Measurements from ENCODE around the gene GPR21.

GPR21 gene

GRCh38 chr9:123034881-123035510 is 1.5 kb downstream of the GPR21 start:
- DNase-seq: no peak

GRCh38 chr9:123035791-123036190 is 2.3 kb downstream of the GPR21 start:
- no peak for DNase-seq

GRCh38 chr9:123036893-123037545 is 3.6 kb downstream of the GPR21 start:
- no peak for DNase-seq

- DNase-seq: no peak
Measured at GRCh38 chr9:123039617-123040219, 6.3 kb downstream of the GPR21 start.

GRCh38 chr9:123040801-123041200 is 7.3 kb downstream of the GPR21 start:
- no peak for DNase-seq

GRCh38 chr9:123041489-123041888 is 8.0 kb downstream of the GPR21 start:
- no peak for DNase-seq

- no peak for DNase-seq
Measured at GRCh38 chr9:123043081-123043939, 9.8 kb downstream of the GPR21 start.

- DNase-seq: no peak
Measured at GRCh38 chr9:123044586-123044985, 11.1 kb downstream of the GPR21 start.

- DNase-seq: no peak
Measured at GRCh38 chr9:123046406-123047195, 13.1 kb downstream of the GPR21 start.

GRCh38 chr9:123048748-123049147 is 15.3 kb downstream of the GPR21 start:
- no peak for DNase-seq

GRCh38 chr9:123049589-123050222 is 16.2 kb downstream of the GPR21 start:
- DNase-seq: no peak

GRCh38 chr9:123053046-123053445 is 19.6 kb downstream of the GPR21 start:
- no peak for DNase-seq

- DNase-seq: no peak
Measured at GRCh38 chr9:123053711-123054110, 20.2 kb downstream of the GPR21 start.

- DNase-seq: no peak
Measured at GRCh38 chr9:123058834-123059233, 25.4 kb downstream of the GPR21 start.

- DNase-seq: no peak
Measured at GRCh38 chr9:123059472-123060220, 26.2 kb downstream of the GPR21 start.

GRCh38 chr9:123061216-123061615 is 27.7 kb downstream of the GPR21 start:
- no peak for DNase-seq

GRCh38 chr9:123062351-123063176 is 29.1 kb downstream of the GPR21 start:
- DNase-seq: no peak

GRCh38 chr9:123063177-123063598 is 29.7 kb downstream of the GPR21 start:
- no peak for DNase-seq

- DNase-seq: no peak
Measured at GRCh38 chr9:123063896-123064295, 30.4 kb downstream of the GPR21 start.

GRCh38 chr9:123064716-123065115 is 31.2 kb downstream of the GPR21 start:
- no peak for DNase-seq

Measured in CD4-positive, alpha-beta T cell treated with Interleukin-4 for 4 hours (primary cell).